HepG2 (cell line): ENCODE results near the gene NACC2. TPM values are rescaled to one million over a fixed set of nuclear protein-coding genes. Genes with fewer than 3 reads are reported as not detected.

ENCODE experiments used
- ATAC-seq: fragments of 200-7000 bp; cut with Tn5 transposase; 3 replicates; pipeline ENCODE4 v1.9.1; 2020; ENCODE audit warnings: mild to moderate bottlenecking, moderate library complexity
- BruUV-seq: library from RNA; stranded (reverse); fragments of 400-500 nt; replicated peaks from 2 replicates; lab custom pipeline; 2021; lab: Mats Ljungman, UMichigan
- CTCF ChIA-PET: fragments of 300-600 bp; formaldehyde crosslinking; extraction: SDS; loops from one replicate; lab custom pipeline; 2021; ENCODE audit warnings: low total read pairs, inconsistent platforms, low intra/inter-chr PET ratio; lab: Yijun Ruan, JAX
- POLR2A ChIA-PET: fragments of 350-600 bp; sonication (Branson Sonifier 250); formaldehyde crosslinking; loops from one replicate; lab custom pipeline; 2020; ENCODE audit warnings: antibody characterized with exemption, inconsistent platforms; lab: Yijun Ruan, JAX
- DNase-seq: peaks from one replicate; pipeline ENCODE4 v3.0.0-alpha.2; 2015; ENCODE audit warnings: low spot score
- FAIRE-seq: peaks from 3 replicates; lab custom pipeline; 2011; peaks lifted over from hg19 to GRCh38; lab: Jason Lieb, UNC
- H2AFZ ChIP-seq: one replicate; pipeline ENCODE4 v1.6.1; 2011; ENCODE audit warnings: low read length, inconsistent platforms
- H3K27ac ChIP-seq: fragments of 300-600 bp; 3 replicates; pipeline ENCODE4 v1.8.0; 2011; ENCODE audit warnings: mixed run types, mild to moderate bottlenecking, mixed read lengths, low read length, inconsistent platforms; ENCODE audit not compliant: insufficient read depth; ENCODE audit errors: extremely low read length
- H3K27me3 ChIP-seq, 2 experiments: fragments of 200-600 bp in 1 of 2; 2 replicates in 1 of 2; 3 replicates in 1 of 2; pipeline versions ENCODE4 v1.6.0 to v1.8.0; 2011; ENCODE audit warnings: low read length in 2 of 2, mild to moderate bottlenecking in 2 of 2, moderate library complexity in 2 of 2, inconsistent platforms in 1 of 2; ENCODE audit not compliant: insufficient read depth in 2 of 2, control insufficient read depth in 1 of 2
- H3K36me3 ChIP-seq, 2 experiments: fragments of 200-600 bp in 1 of 2; replicated peaks in 1 of 2; 2 replicates in 1 of 2; 3 replicates in 1 of 2; pipeline versions ENCODE4 v1.5.1 to v1.8.0; 2011; ENCODE audit warnings: low read length in 2 of 2, inconsistent platforms in 1 of 2; ENCODE audit not compliant: insufficient read depth in 2 of 2, control insufficient read depth in 1 of 2
- H3K4me1 ChIP-seq: 2 replicates; pipeline ENCODE4 v1.5.1; 2012; ENCODE audit warnings: low read length, inconsistent platforms; ENCODE audit not compliant: insufficient read depth
- H3K4me2 ChIP-seq: 2 replicates; pipeline ENCODE4 v1.6.0; 2011; ENCODE audit warnings: low read depth, low read length, inconsistent platforms
- H3K4me3 ChIP-seq, 3 experiments: fragments of 200-600 bp in 1 of 3; sonication (generic), shearing (Covaris generic) in 1 of 3; replicated peaks in 1 of 3; 2 replicates each; pipeline ENCODE4 v1.5.1; 2011 to 2016; ENCODE audit warnings: low read length in 3 of 3, inconsistent platforms in 2 of 3, low read depth in 2 of 3, mild to moderate bottlenecking in 2 of 3, control low read depth in 1 of 3, mixed read lengths in 1 of 3; ENCODE audit not compliant: insufficient read depth in 1 of 3
- H3K79me2 ChIP-seq: one replicate; pipeline ENCODE4 v1.6.1; 2011; ENCODE audit warnings: low read length, inconsistent platforms; ENCODE audit not compliant: insufficient read depth
- H3K9ac ChIP-seq: 2 replicates; pipeline ENCODE4 v1.6.0; 2011; ENCODE audit warnings: mild to moderate bottlenecking, low read depth, low read length, inconsistent platforms; ENCODE audit not compliant: insufficient read depth
- H3K9me3 ChIP-seq: 2 replicates; pipeline ENCODE4 v1.5.1; 2012; ENCODE audit warnings: mild to moderate bottlenecking, low read length
- H4K20me1 ChIP-seq: 2 replicates; pipeline ENCODE4 v1.6.0; 2011; ENCODE audit warnings: inconsistent platforms, mild to moderate bottlenecking, low read length, moderate library complexity; ENCODE audit not compliant: insufficient read depth
- BORCS8-MEF2B ChIP-seq: sonication (generic); formaldehyde crosslinking; IDR thresholded peaks from 2 replicates; pipeline ENCODE4 v1.8.0; 2022; ENCODE audit warnings: mild to moderate bottlenecking, missing genetic modification reagents
- CHD2 ChIP-seq: IDR thresholded peaks from 2 replicates; pipeline ENCODE4 v1.6.1; 2011; ENCODE audit warnings: low read depth, low read length, improper control_type of control experiment
- GPN1 ChIP-seq: sonication (generic); formaldehyde crosslinking; IDR thresholded peaks from 2 replicates; pipeline ENCODE4 v1.5.1; 2020; ENCODE audit warnings: missing genetic modification reagents, borderline replicate concordance
- HNRNPUL1 ChIP-seq: fragments of 200-400 bp; formaldehyde crosslinking; IDR thresholded peaks from 2 replicates; pipeline ENCODE4 v1.6.1; 2017; ENCODE audit warnings: low read depth, mild to moderate bottlenecking, low read length, moderate library complexity
- NFAT5 ChIP-seq: sonication (generic); formaldehyde crosslinking; IDR thresholded peaks from 2 replicates; pipeline ENCODE4 v1.4.0; 2020; ENCODE audit warnings: missing genetic modification reagents
- SMARCC2 ChIP-seq: fragments of 450-650 bp; IDR thresholded peaks from 2 replicates; pipeline ENCODE4 v1.6.1; 2017; ENCODE audit warnings: antibody characterized with exemption, mild to moderate bottlenecking
- SMC3 ChIP-seq: IDR thresholded peaks from 2 replicates; pipeline ENCODE4 v1.6.1; 2011; ENCODE audit warnings: low read length, improper control_type of control experiment
- SRSF1 ChIP-seq: fragments of 200-400 bp; formaldehyde crosslinking; optimal IDR thresholded peaks from 2 replicates; pipeline ENCODE3; 2017; ENCODE audit warnings: mild to moderate bottlenecking, low read depth, low read length, moderate library complexity
- TCF7L2 ChIP-seq: IDR thresholded peaks from 2 replicates; pipeline ENCODE4 v1.6.1; 2011; ENCODE audit warnings: mild to moderate bottlenecking, low read depth, low read length, moderate library complexity
- THAP8 ChIP-seq: sonication (generic); formaldehyde crosslinking; IDR thresholded peaks from 2 replicates; pipeline ENCODE4 v1.5.1; 2020; ENCODE audit warnings: missing genetic modification reagents, mild to moderate bottlenecking, borderline replicate concordance
- THAP9 ChIP-seq: sonication (generic); formaldehyde crosslinking; IDR thresholded peaks from 2 replicates; pipeline ENCODE4; 2020; ENCODE audit warnings: missing genetic modification reagents, mild to moderate bottlenecking, borderline replicate concordance
- ZNF616 ChIP-seq: sonication (generic); formaldehyde crosslinking; IDR thresholded peaks from 2 replicates; pipeline ENCODE4 v1.5.0; 2020; ENCODE audit warnings: low read depth, mild to moderate bottlenecking, missing genetic modification reagents
- ZUFSP ChIP-seq: sonication (generic); formaldehyde crosslinking; IDR thresholded peaks from 2 replicates; pipeline ENCODE4 v1.9.0; 2021; ENCODE audit warnings: missing genetic modification reagents, mild to moderate bottlenecking, borderline replicate concordance
- WGBS: methylation state at CpG from one replicate; pipeline ENCODE4 v1.1.6; 2017; ENCODE audit warnings: low lambda C conversion rate; 5-methylcytosine and 5-hydroxymethylcytosine counted together
- in situ Hi-C: cut with HindIII; loops from 2 replicates; pipeline ENCODE4 v1.10.0; 2017; ENCODE audit warnings: low pct_unique_long_range_greater_than_20kb; ENCODE audit not compliant: extremely low pct_ligation_motif_present
- intact Hi-C: fragments of 100-400 bp; cut with micrococcal nuclease; formaldehyde crosslinking; loops from one replicate; pipeline ENCODE4 v1.10.0; 2022; ENCODE audit not compliant: unreplicated experiment
- polyA plus RNA-seq, 8 experiments: library from polyadenylated mRNA; depleted of rRNA in 3 of 8; stranded (reverse) in 7 of 8; unstranded in 1 of 8; fragments of >200 nt; fragmentation: Illumina TruSeq in 4 of 8; extraction: Trizol in 4 of 8; gene quantifications; 2 replicates each; pipeline versions ENCODE4 v1.2.1 to v1.2.3, GENCODE V29; 2011 to 2016; ENCODE audit warnings: low read depth in 4 of 8, missing spikeins in 1 of 8, mixed read lengths in 1 of 8; ENCODE audit not compliant: insufficient read depth in 1 of 8
- total RNA-seq, 5 experiments: library from RNA; depleted of rRNA; stranded (reverse); fragments of >200 nt; fragmentation: Illumina TruSeq; extraction: Trizol; gene quantifications; 2 replicates each; pipeline ENCODE4 v1.2.3, GENCODE V29; 2016; ENCODE audit warnings: low read depth in 1 of 5

NACC2 gene
- total and polyA plus RNA-seq, 2 of the 13 experiments (the other 11 are each of a cell fraction or from before 2014, with no cell fraction given): 5.9 to 12.3 TPM

DNA sequence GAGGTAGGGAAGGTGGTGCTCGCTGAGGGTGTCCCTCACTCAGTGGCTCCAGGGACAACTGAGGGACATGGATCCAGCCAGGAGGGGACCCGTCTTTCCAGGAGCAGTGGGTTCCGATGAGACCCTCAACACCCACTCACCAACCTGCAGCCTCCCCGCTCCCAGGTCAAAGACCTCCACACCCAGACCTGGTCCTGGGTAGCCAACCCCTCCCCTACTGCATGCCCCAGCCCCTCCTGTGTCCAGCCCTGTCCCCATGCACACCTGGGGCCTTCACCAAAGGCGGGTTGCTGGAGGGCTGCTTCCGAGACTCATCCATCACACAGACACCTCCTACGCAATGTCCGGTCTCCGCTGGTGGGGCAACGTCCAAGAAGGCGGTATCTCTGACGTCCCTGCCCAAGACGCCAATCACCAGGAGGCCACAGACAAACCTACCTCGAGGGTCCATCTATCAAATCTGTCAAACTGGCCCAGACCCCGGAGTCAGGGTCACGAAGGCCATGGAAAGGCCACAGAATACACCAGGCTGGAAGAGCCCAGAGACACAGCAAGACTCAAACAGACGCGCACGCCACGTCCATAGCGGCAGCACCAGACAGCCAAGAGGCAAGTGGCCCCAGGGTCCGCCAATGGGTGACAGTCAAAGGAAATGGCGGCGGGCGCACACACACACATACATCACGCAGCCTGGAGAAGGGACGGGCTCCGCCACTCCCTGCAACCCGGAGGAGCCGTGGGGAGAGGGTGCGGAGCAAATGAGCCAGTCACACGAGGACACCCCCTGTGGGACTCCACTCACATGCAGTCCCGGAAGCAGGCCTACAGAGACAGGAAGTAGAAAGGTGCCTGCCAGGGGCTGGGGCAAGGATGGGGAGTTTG, 10.8 kb downstream of the NACC2 start:
- no peak overlapping the region for H3K4me3 ChIP-seq
- TF ChIP-seq ZUFSP (CRISPR knock-in tag) (no peak), TCF7L2 (no peak), THAP9 (CRISPR knock-in tag) (no peak), BORCS8-MEF2B (CRISPR knock-in tag) (no peak), CHD2 (no peak), NFAT5 (CRISPR knock-in tag) (no peak), ZNF616 (CRISPR knock-in tag) (no peak), GPN1 (CRISPR knock-in tag) (no peak), SMARCC2 (no peak), SMC3 (no peak), HNRNPUL1 (no peak), THAP8 (no peak), SRSF1 (no peak)

More for the DNA sequence above, 10.8 kb downstream of the NACC2 start:
- ChIA-PET POLR2A (no interaction called here), CTCF (no interaction called here)
- H3K4me2 ChIP-seq: no peak overlapping the region
- H3K27ac ChIP-seq: no peak overlapping the region
- intact Hi-C loops (no loop called here), in situ Hi-C loops (no loop called here)
- DNase-seq: no peak
- peaks cover 76% of the 10 kb centered on the region for H3K79me2 ChIP-seq
- no peaks in the 10 kb centered on the region for H3K9me3 ChIP-seq
- 0 out of 5 replicates have a peak, but pooled peaks cover 3 to 8% of the 10 kb centered on the region in 2 experiments for H3K36me3 ChIP-seq
- no peak overlapping the region for H2AFZ ChIP-seq
- no peaks in the 10 kb centered on the region for H3K4me1 ChIP-seq
- ATAC-seq: no peak
- peaks cover 9% of the 10 kb centered on the region; the same call in 1 of the 2 replicates for H4K20me1 ChIP-seq
- H3K27me3 ChIP-seq: no peaks in the 10 kb centered on the region
- no peak overlapping the region for H3K9ac ChIP-seq
- no peak for FAIRE-seq
- 98% methylated on average over 24 of the region's 33 CpGs for WGBS
- BruUV-seq: no TSS peak
